GM10248 (cell line): ENCODE results near the gene ARHGEF12.

Experiments used
- CTCF ChIA-PET: fragments of 300-600 bp; sonication (Branson Sonifier 250); formaldehyde crosslinking; extraction: SDS; loops from one replicate; lab custom pipeline; 2021; ENCODE audit warnings: antibody characterized with exemption; lab: Yijun Ruan, JAX
- POLR2A ChIA-PET: fragments of 350-650 bp; sonication (Branson Sonifier 250); formaldehyde crosslinking; extraction: SDS; loops from one replicate; lab custom pipeline; 2020; ENCODE audit warnings: antibody characterized with exemption; lab: Yijun Ruan, JAX
- DNase-seq: peaks from one replicate; pipeline ENCODE4 v3.0.0; 2012; ENCODE audit errors: extremely low spot score
- CTCF ChIP-seq: IDR thresholded peaks from 2 replicates; pipeline ENCODE4 v1.5.1; 2012; ENCODE audit warnings: mild to moderate bottlenecking, low read depth; ENCODE audit errors: extremely low read depth, missing control alignments, control extremely low read depth

ARHGEF12 gene

GRCh38 chr11:120357620-120358019, 21.4 kb downstream of the ARHGEF12 start:
- POLR2A ChIA-PET, result no interaction called here
- TF ChIP-seq CTCF, result no peak
- DNase-seq, result no peak
- CTCF ChIA-PET, result no interaction called here

- DNase-seq, result no peak
- ChIA-PET POLR2A (interaction anchor here (0.6 kb wide), 1 partner anchor 502 kb away, joined by 4 read pairs; no protein-coding TSS in a partner anchor), CTCF (interaction anchor here (1.3 to 1.7 kb wide), 3 partner anchors 9 to 14 kb away, joined by 3 to 5 read pairs (median 3); no protein-coding TSS in a partner anchor)
- TF ChIP-seq CTCF, result no peak
Observed at GRCh38 chr11:120358729-120359128, 22.5 kb downstream of the ARHGEF12 start.

- CTCF ChIA-PET, result interaction anchor here (0.8 to 2.1 kb wide), 2 partner anchors 28 to 59 kb away, joined by 3 to 5 read pairs; no protein-coding TSS in a partner anchor
Observed at GRCh38 chr11:120363436-120363835, 27.2 kb downstream of the ARHGEF12 start.

GRCh38 chr11:120365512-120365911, 29.3 kb downstream of the ARHGEF12 start:
- CTCF ChIA-PET, result interaction anchor here (1.0 to 1.1 kb wide), 2 partner anchors 16 to 30 kb away, joined by 3 read pairs; no protein-coding TSS in a partner anchor
- POLR2A ChIA-PET, result no interaction called here
- no peak for DNase-seq
- TF ChIP-seq CTCF, result no peak

More at GRCh38 chr11:120363436-120363835, 27.2 kb downstream of the ARHGEF12 start:
- DNase-seq, result no peak
- POLR2A ChIA-PET, result no interaction called here
- TF ChIP-seq CTCF, result no peak

GRCh38 chr11:120372296-120372695, 36.1 kb downstream of the ARHGEF12 start:
- TF ChIP-seq CTCF, result no peak
- no peak for DNase-seq
- ChIA-PET POLR2A (no interaction called here), CTCF (interaction anchor here (1.1 to 1.7 kb wide), 5 partner anchors 10 to 38 kb away, joined by 3 to 5 read pairs (median 4); no protein-coding TSS in a partner anchor)

- POLR2A ChIA-PET, result no interaction called here
- no peak for DNase-seq
- CTCF ChIA-PET, result interaction anchor here (1.0 to 1.6 kb wide), 3 partner anchors 9 to 26 kb away, joined by 3 to 4 read pairs (median 3); no protein-coding TSS in a partner anchor
- no peak for TF ChIP-seq CTCF
Observed at GRCh38 chr11:120375076-120375475, 38.9 kb downstream of the ARHGEF12 start.
